HG03095 (cell line): ENCODE results near the gene ZNF117.
"Not testable (repeated sequence)": the region's sequence is repeated elsewhere in the genome, so short reads cannot be mapped to it uniquely, and the experiment has no call there.

Experiments
- ATAC-seq: cut with Tn5 transposase; IDR thresholded peaks from one replicate; pipeline ENCODE4 v1.9.1; 2021; ENCODE audit warnings: moderate library complexity; ENCODE audit not compliant: unreplicated experiment

ZNF117 gene

DNA sequence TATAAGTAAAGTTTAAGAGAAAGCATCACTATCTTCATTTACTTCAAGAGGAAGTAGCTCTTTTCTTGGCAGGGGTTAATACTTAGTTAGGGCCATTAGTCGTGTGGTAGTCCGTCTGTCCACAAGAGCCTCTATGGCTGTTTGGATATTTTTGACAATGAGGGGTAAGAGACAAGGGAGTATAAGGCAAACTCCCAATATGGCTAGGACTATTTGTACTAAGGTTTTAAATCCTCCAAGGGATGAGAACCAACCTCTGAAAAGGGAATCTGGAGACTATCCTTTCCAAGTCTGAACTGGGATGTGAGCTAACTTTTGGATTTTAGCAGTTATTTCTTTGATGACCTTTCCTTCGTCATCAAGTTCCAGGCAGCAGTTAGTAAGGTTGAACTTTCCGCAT, at the start of gene ZNF117:
Gene ZNF117 (minus strand): TSS at position 101 of the 400 bp plus-strand sequence.
- no peak for ATAC-seq

DNA sequence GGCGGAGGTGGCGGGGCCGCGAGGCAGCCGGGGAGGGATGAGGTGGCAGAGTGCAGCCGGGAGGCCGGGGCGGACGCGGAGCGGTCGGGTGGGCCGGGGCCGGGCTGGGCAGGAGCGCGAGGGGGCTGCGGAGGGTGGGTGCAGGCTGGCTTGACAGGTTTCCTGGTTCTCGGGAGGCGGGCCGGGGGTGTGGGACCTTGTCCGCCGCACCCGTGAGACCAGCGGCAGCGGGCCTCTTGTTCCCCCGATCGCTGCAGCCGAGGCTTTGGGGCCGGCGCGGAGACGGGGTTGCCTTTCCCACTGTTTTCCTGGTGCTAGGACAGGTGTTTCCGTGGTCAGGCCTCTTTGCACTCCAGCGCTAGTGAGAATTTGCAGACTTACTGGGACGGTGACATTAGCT, 47.9 kb upstream of the ZNF117 start:
- ATAC-seq, result peak; percentile 5

GRCh38 chr7:65037740-65038688, 47.2 kb upstream of the ZNF117 start:
- ATAC-seq, result peak; percentile 86

GRCh38 chr7:65036526-65036925, 45.7 kb upstream of the ZNF117 start:
- ATAC-seq, result not testable (repeated sequence)

DNA sequence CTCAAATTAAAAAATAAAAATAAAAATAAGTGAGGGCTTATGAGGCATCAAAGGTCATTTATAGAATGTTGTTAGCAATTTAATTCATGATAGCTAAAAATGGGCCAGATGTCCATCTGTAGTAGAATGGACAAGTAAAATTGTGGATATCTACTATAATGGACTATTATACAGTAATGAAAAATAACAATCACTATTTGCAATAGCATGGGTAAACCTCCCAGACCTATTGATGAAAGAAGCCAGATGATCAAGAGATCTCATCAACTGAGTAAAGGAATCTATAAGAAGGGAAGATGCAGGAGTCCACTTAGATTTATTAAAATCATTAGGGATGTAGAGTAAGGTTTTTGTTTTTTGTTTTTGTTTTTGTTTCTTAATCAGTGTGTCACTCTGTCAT, 44.6 kb upstream of the ZNF117 start:
- ATAC-seq, result not testable (repeated sequence)

- ATAC-seq, result not testable (repeated sequence)
Measured at GRCh38 chr7:65034120-65034782, 43.4 kb upstream of the ZNF117 start.

DNA sequence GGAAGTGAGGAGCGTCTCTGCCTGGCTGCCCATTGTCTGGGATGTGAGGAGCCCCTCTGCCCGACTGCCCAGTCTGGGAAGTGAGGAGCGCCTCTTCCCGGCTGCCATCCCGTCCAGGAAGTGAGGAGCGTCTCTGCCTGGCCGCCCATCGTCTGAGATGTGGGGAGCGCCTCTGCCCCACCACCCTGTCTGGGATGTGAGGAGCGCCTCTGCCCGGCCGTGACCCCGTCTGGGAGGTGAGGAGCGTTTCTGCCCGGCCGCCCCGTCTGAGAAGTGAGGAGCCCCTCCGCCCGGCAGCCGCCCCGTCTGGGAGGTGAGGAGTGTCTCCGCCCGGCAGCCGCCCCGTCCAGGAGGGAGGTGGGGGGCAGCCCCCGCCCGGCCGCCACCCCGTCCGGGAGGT, 42.6 kb upstream of the ZNF117 start:
- ATAC-seq, result not testable (repeated sequence)

DNA sequence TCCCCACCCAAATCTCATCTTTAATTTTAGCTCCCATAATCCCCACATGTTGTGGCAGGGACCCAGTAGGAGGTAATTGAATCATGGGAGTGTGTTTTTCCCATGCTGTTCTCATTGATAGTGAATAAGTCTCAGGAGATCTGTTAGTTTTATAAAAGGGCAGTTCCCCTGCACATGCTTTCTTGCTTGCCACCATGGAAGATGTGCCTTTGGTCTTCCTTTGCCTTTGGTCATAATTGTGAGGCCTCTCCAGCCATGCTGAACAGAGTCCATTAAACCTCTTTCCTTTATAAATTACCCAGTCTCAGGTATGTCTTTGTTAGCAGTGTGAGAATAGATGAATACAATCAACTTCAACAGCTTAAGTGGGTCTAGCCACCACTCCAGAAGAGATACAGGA, 34.2 kb upstream of the ZNF117 start:
- not testable (repeated sequence) for ATAC-seq

- not testable (repeated sequence) for ATAC-seq
Measured at GRCh38 chr7:65020978-65021377, 30.1 kb upstream of the ZNF117 start.

DNA sequence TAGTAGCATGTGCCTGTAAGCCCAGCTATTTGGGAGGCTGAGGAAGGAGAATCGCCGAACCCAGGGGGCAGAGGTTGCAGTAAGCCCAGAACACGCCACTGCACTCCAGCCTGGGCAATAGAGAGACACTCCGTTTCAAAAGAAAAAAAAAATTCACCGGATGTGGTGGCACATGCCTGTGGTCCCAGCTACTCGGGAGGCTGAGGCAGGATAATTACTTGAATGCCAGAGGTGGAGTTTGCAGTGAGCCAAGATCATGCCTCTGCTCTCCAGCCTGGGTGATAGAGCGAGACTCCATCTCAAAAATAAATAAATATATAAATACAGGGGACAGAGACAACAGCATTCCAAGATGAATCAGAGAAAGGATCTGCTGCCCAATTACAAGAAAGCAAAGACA, 19.0 kb upstream of the ZNF117 start:
- ATAC-seq, result not testable (repeated sequence)

DNA sequence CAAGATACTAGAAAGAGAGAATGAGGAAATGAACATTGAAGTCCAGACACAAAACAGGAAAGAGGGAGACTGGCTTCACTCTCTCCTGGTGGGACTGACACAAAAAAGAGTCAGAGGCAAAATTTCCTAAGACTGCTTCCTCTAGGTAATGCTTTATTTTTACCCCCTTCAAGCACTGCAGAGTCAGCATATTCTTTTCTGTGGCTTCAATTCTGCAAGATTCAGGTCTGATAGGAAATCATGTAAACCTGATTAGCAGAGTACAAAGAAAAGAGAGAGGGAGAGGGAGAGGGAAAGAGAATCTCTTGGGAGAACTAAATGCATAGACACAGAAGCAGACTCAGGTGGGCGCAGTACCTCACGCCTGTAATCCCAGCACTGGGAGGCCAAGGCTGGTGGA, 18.6 kb upstream of the ZNF117 start:
- not testable (repeated sequence) for ATAC-seq

GRCh38 chr7:65007036-65007435, 16.2 kb upstream of the ZNF117 start:
- ATAC-seq, result not testable (repeated sequence)

DNA sequence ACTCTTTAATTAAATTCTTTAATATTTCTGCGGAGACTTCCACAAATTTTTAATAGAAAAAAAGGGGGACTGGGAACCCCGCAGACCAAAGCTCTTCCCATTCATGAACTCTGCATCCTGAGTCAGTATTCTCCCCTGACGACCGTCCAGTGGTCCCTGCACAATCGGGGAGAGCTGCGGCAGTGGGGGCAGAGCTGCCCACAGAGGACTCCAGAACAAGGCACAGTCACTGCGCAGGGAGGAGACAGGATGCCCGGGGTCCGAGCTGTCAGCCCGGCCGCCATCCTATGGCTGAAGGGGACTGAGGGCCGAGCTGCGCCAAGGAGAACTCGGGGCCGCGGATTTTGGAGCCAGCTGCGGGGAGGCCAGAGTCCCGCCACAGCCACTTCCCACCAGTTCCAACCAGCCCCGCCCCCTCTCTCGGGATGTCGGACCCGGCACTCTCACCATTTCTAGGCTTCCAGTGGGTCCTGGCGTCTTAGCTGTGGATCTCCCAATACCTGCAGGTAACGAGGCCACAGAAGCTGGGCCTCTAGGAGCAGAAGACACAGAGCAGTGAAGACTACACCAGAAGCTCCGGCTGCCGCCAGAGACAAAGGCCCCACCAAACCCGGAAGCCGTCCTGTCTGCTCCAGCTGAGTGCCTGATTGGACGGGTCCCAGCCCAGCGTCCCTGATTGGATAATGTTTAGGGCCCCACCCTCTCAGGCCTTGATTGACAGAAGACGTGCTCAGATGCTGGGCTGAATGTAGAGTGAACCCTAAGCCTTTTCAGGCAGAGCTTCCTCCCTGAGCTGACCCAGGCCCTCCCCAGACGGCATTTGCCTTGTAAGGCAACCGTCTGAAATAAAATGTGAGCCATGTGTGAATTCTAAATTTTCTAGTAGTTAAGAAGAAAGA, 15.5 kb upstream of the ZNF117 start, which contains the start of gene ERV3-1:
Gene ERV3-1 (minus strand): TSS at position 594 of the 899 bp plus-strand sequence. CDS start 13,661 bp downstream, outside the sequence.
- ATAC-seq, result peak; percentile 100

GRCh38 chr7:65004575-65004974, 13.7 kb upstream of the ZNF117 start:
- ATAC-seq, result no peak

- ATAC-seq, result no peak
Measured at GRCh38 chr7:65002972-65003585, 12.2 kb upstream of the ZNF117 start.

DNA sequence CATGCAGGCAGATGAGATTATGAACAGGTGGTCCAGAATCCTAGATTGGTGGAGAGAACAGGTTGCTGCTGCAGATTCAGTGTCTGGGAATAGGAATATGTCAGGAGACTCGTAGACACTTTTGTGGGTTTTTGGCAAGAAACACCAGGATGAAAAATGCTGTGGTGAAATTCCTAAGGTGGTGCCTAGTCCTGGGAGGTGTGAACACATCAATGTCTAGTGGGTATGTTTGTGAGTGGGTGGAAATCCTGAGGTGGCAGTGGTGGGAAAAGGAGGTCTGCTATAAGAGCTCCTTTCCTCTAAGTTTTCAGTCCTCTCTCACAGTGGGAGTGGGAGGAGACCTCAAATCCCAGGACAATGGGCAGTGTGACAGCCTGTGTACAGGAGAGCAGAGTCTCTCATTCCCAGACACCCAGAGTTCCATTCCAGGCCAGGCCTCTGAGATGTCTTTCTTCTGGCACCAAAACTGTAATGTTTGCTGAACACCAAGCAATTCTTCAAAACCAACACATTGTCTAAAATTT, 10.5 kb upstream of the ZNF117 start:
- ATAC-seq, result no peak

DNA sequence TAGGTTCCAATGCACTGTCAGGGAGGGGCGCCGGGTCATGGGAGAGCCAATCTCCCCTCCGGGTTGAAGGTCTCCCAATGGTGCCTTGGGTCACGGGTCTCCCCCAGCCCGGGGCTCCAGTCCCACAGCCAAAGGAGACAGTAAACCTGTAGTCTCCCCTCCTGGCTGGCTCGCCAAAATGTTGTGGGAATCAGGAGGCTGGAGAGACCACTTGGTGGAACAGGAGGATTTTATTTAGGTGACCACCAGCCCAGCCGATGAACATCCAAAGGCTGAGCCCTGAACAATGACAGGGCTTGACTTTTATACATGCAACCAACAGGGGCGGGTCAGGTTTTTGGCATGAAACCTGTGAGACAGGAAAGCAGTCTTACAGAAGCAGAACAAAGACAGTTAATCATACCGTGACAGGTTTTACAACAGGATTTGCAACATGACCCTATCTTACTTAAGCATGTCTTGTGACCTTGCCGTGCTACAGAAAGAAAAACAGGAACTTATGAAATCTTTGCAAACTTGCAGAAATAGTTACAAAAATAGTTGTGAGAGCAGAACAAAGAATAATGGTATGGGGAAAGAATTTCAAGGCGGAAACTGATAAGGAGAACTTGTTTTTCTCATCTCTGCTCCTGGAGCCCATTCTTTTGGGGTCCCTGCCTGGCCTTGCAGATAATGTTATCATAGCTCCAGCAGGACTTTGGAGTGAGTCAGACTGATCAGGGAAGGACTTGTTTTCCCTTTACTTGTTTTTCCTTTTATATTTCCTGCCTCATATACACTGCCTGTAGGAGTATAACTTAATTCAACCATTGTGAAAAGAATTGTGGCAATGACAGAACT, 8.5 kb upstream of the ZNF117 start:
- peak; percentile 65 for ATAC-seq

DNA sequence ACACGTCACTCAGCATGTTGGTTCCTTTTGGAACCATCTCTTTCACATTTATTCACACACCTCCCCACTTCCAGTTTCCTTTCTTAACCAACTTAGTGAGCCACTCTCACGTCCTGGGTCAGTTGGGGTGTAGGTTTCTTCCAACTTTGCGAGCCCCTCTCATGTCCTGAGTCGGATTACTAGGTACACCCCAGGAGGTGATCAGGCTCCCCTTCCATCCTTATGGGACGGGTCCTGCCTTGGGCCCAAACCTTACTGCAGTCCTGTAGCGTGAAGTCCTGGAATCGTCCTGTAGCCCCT, 8.0 kb upstream of the ZNF117 start:
- ATAC-seq, result no peak

DNA sequence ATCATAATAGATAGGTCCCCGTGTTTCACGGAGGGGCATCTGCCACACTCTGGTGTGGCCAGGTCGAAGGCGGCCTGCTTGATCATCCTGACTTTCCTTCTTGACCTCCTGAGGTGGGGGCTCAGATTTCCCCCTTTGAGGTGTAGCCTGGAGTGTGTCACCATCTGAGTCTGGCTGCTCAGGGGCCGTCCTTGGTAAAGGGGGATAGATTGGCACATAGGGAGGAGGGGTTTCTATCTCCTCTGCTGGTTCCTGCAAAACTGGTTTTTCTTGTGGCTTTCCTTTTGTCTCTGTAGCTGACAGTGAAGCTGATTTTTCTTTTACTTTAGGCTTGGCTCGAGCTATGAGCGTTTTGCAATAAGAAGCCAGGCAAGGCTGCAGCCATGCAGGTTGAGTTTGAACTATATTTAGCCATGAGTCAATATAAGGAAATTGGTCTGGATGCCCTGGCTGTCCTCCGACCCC, 7.1 kb upstream of the ZNF117 start:
- ATAC-seq, result no peak
